Caco-2 (cell line): ENCODE measurements around the gene EFHD1. TPM values are rescaled to one million over a fixed set of nuclear protein-coding genes. Genes with fewer than 3 reads are reported as not detected.

Source experiments
- BruUV-seq: library from RNA; stranded (reverse); fragments of 400-500 nt; replicated peaks from 2 replicates; lab custom pipeline; 2021; lab: Mats Ljungman, UMichigan
- CTCF ChIA-PET: fragments of 300-600 bp; sonication (Branson Sonifier 250); formaldehyde crosslinking; loops from one replicate; lab custom pipeline; 2022; ENCODE audit warnings: antibody characterized with exemption; lab: Charles Lee
- POLR2A ChIA-PET: fragments of 300-600 bp; sonication (Branson Sonifier 250); formaldehyde crosslinking; loops from one replicate; lab custom pipeline; 2022; ENCODE audit warnings: antibody characterized with exemption; lab: Charles Lee
- DNase-seq, 2 experiments: peaks; one replicate each; pipeline versions ENCODE4 v3.0.0 to v3.0.0-alpha.2; 2020 to 2022
- H3K27me3 ChIP-seq: replicated peaks from 2 replicates; pipeline ENCODE4 v1.6.0; 2011; ENCODE audit warnings: low read length; ENCODE audit not compliant: control insufficient read depth, insufficient read depth
- H3K36me3 ChIP-seq: 2 replicates; pipeline ENCODE4 v1.5.1; 2011; ENCODE audit warnings: low read length; ENCODE audit not compliant: control insufficient read depth, insufficient read depth
- H3K4me1 ChIP-seq: fragments of 250-450 bp; sonication (Bioruptor Pico); 2 replicates; pipeline ENCODE4 v1.5.1; 2020; ENCODE audit warnings: mild to moderate bottlenecking
- H3K4me3 ChIP-seq: 2 replicates; pipeline ENCODE4 v1.5.1; 2011; ENCODE audit warnings: low read depth, mild to moderate bottlenecking, control low read depth, low read length
- H3K9me3 ChIP-seq: fragments of 250-450 bp; sonication (Bioruptor Pico); 2 replicates; pipeline ENCODE4 v1.5.1; 2020; ENCODE audit warnings: mild to moderate bottlenecking, moderate library complexity
- H3K27ac Mint-ChIP-seq: one replicate; pipeline ENCODE4 v1.8.0; 2022; ENCODE audit warnings: mixed read lengths; ENCODE audit not compliant: unreplicated experiment
- H3K27me3 Mint-ChIP-seq: one replicate; pipeline ENCODE4 v1.8.0; 2022; ENCODE audit warnings: mixed read lengths; ENCODE audit not compliant: insufficient read depth, unreplicated experiment
- H3K36me3 Mint-ChIP-seq: one replicate; pipeline ENCODE4 v1.8.0; 2022; ENCODE audit warnings: mild to moderate bottlenecking, mixed read lengths; ENCODE audit not compliant: insufficient read depth, unreplicated experiment
- H3K4me1 Mint-ChIP-seq: one replicate; pipeline ENCODE4 v1.8.0; 2022; ENCODE audit warnings: low read depth, mixed read lengths; ENCODE audit not compliant: unreplicated experiment
- H3K4me3 Mint-ChIP-seq: one replicate; pipeline ENCODE4 v1.8.0; 2022; ENCODE audit warnings: mild to moderate bottlenecking, moderate library complexity, mixed read lengths; ENCODE audit not compliant: unreplicated experiment
- H3K9me3 Mint-ChIP-seq: one replicate; pipeline ENCODE4 v1.8.0; 2022; ENCODE audit warnings: mixed read lengths; ENCODE audit not compliant: unreplicated experiment
- intact Hi-C: fragments of 100-400 bp; cut with micrococcal nuclease; formaldehyde crosslinking; loops from one replicate; pipeline ENCODE4 v1.10.0; 2022; ENCODE audit not compliant: unreplicated experiment
- total RNA-seq: library from RNA; stranded (reverse); gene quantifications from 2 replicates; pipeline ENCODE4 v1.2.3, GENCODE V29; 2022
- TF ChIP-seq, protein P1 (sequence below), 2 experiments: fragments of 200-600 bp in 1 of 2; IDR thresholded peaks; 1 replicate in 1 of 2; 2 replicates in 1 of 2; pipeline versions ENCODE4 v1.5.1 to v1.8.0; 2011 to 2022; ENCODE audit warnings: antibody characterized with exemption in 1 of 2, control low read depth in 1 of 2, inconsistent platforms in 1 of 2, low read depth in 1 of 2, low read length in 1 of 2, mild to moderate bottlenecking in 1 of 2, moderate library complexity in 1 of 2; ENCODE audit not compliant: insufficient read depth in 1 of 2, severe bottlenecking in 1 of 2, unreplicated experiment in 1 of 2

Gene EFHD1
- total RNA-seq, 1 experiment from 2014 or later, result 4.2 TPM

DNA sequence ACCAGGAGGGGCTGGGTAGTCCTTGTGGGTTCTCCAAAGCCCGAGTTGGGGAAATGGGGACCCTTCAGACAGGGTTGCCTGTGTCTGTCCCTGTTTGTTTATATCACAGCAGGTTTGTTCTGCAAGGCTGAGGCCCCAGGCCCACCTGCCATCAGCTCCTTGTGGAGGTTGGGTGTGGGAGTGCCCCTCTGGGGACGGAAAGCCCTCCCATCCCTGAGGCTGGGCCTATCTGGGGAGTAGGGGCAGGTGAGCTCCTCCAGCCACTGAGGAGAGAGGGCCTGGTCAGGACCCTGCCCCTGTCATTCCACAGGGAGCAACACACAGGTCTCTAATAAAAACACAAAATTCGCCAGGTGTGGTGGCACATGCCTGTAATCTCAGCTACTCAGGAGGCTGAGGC, 23.3 kb upstream of the EFHD1 start:
- Histone ChIP-seq H3K36me3 (no peaks in the 10 kb centered on the region), H3K27me3 (no peaks in the 10 kb centered on the region), H3K4me3 (no peak overlapping the region), H3K9me3 (no peaks in the 10 kb centered on the region), H3K4me1 (no peaks in the 10 kb centered on the region)
- Mint-ChIP-seq H3K4me3 (no peak overlapping the region), H3K27me3 (no peaks in the 10 kb centered on the region), H3K4me1 (no peaks in the 10 kb centered on the region), H3K9me3 (no peaks in the 10 kb centered on the region), H3K36me3 (no peaks in the 10 kb centered on the region), H3K27ac (no peak overlapping the region)
- intact Hi-C loops, result no loop called here
- ChIA-PET CTCF (no interaction called here), POLR2A (no interaction called here)
- DNase-seq, result no peak
- TF ChIP-seq, protein P1, sequence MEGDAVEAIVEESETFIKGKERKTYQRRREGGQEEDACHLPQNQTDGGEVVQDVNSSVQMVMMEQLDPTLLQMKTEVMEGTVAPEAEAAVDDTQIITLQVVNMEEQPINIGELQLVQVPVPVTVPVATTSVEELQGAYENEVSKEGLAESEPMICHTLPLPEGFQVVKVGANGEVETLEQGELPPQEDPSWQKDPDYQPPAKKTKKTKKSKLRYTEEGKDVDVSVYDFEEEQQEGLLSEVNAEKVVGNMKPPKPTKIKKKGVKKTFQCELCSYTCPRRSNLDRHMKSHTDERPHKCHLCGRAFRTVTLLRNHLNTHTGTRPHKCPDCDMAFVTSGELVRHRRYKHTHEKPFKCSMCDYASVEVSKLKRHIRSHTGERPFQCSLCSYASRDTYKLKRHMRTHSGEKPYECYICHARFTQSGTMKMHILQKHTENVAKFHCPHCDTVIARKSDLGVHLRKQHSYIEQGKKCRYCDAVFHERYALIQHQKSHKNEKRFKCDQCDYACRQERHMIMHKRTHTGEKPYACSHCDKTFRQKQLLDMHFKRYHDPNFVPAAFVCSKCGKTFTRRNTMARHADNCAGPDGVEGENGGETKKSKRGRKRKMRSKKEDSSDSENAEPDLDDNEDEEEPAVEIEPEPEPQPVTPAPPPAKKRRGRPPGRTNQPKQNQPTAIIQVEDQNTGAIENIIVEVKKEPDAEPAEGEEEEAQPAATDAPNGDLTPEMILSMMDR (IDR thresholded peaks at IDR 0.05; ENCODE audit: insufficient read depth in 1 of 2, low read depth in 1 of 2, low read length in 1 of 2, severe bottlenecking in 1 of 2, unreplicated experiment in 1 of 2), result no peak
- BruUV-seq, result no TSS peak

DNA sequence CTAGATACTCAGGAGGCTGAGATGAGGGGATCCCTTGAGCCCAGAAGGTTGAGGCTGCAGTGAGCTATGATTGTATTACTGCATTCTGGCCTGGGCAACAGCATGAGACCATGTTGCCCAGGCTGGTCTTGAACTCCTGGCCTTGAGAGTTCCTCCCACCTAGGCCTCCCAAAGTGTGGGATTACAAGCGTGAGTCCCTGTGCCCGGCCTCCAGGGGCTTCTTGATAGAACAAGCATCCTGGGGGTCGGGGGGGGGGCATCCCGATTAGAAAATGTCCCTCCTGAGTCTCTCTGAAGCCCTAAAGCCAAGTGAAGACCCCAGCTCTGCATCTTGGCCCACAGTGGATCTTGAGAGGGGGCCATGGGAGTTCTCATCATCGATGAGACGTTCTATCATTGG, 22.3 kb upstream of the EFHD1 start:
- Mint-ChIP-seq H3K4me1 (no peaks in the 10 kb centered on the region), H3K27ac (no peak overlapping the region), H3K27me3 (no peaks in the 10 kb centered on the region), H3K4me3 (no peak overlapping the region), H3K9me3 (no peaks in the 10 kb centered on the region), H3K36me3 (no peaks in the 10 kb centered on the region)
- H3K4me1 ChIP-seq, result no peaks in the 10 kb centered on the region
- H3K27me3 ChIP-seq, result no peaks in the 10 kb centered on the region
- no peak overlapping the region for H3K4me3 ChIP-seq
- no peak for DNase-seq
- no peaks in the 10 kb centered on the region for H3K9me3 ChIP-seq
- ChIA-PET CTCF (no interaction called here), POLR2A (no interaction called here)
- H3K36me3 ChIP-seq, result no peaks in the 10 kb centered on the region
- intact Hi-C loops, result no loop called here
- BruUV-seq, result no TSS peak
- TF ChIP-seq, protein P1 (IDR thresholded peaks at IDR 0.05; ENCODE audit: insufficient read depth in 1 of 2, low read depth in 1 of 2, low read length in 1 of 2, severe bottlenecking in 1 of 2, unreplicated experiment in 1 of 2), result no peak

DNA sequence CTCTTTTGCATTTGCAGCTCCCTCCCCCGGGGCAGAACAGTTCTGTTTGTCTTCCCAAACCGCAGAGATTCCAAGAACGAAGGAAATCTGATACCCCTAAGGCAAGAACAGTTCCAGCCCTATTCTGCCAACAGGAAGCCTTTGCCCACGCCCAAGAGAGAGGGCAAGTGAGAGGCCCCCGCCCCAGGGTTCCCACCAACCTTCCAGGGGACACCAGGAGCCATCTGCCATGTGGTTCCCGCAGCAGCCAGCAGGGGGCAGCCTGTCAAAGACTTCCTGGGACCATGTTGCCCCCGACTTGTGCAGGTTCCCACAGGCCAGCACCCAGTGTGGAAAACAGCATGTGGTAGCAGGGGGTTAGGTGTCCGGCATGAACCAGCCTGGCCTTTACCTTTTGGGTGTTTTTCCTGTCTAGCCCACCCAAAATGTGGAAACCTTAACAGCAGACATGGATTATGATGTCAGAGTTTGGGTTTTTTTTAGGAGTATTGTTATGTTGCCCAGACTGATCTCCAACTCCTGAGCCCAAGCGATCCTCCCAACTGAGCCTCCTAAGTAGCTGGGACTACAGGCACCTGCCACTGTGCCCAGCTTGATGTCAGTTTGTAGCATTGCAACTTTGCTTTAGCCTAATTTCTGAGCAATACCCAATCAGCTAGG, 21.7 kb upstream of the EFHD1 start:
- Mint-ChIP-seq H3K27me3 (no peaks in the 10 kb centered on the region), H3K4me3 (no peak overlapping the region), H3K27ac (no peak overlapping the region), H3K4me1 (no peaks in the 10 kb centered on the region), H3K9me3 (no peaks in the 10 kb centered on the region), H3K36me3 (no peaks in the 10 kb centered on the region)
- DNase-seq, result peak; percentile 53 to 58
- Histone ChIP-seq H3K27me3 (no peaks in the 10 kb centered on the region), H3K36me3 (no peaks in the 10 kb centered on the region), H3K9me3 (no peaks in the 10 kb centered on the region), H3K4me3 (no peak overlapping the region), H3K4me1 (no peaks in the 10 kb centered on the region)
- BruUV-seq, result no TSS peak
- POLR2A ChIA-PET, result no interaction called here
- TF ChIP-seq, protein P1 (IDR thresholded peaks at IDR 0.05; ENCODE audit: insufficient read depth in 1 of 2, low read depth in 1 of 2, low read length in 1 of 2, severe bottlenecking in 1 of 2, unreplicated experiment in 1 of 2), result peak; percentile 66 to 75
- CTCF ChIA-PET, result no interaction called here
- intact Hi-C loops, result no loop called here
